NB4 (cell line): ENCODE results near the gene RPTOR.

Experiments used
- DNase-seq: peaks from one replicate; pipeline ENCODE4 v3.0.0; 2010; ENCODE audit warnings: low read depth
- H3K4me3 ChIP-seq: one replicate; pipeline ENCODE4 v1.5.1; 2011; ENCODE audit warnings: mild to moderate bottlenecking, low read depth, low read length, moderate library complexity
- CTCF ChIP-seq: IDR thresholded peaks from one replicate; pipeline ENCODE4 v1.5.1; 2012; ENCODE audit warnings: low read depth, low read length
- MAX ChIP-seq: IDR thresholded peaks from 2 replicates; pipeline ENCODE4 v1.6.1; 2011; ENCODE audit warnings: low read depth, low read length
- MYC ChIP-seq: IDR thresholded peaks from 2 replicates; pipeline ENCODE4 v1.6.1; 2011; ENCODE audit warnings: low read depth, low read length
- POLR2A ChIP-seq: IDR thresholded peaks from 2 replicates; pipeline ENCODE4 v1.6.1; 2011; ENCODE audit warnings: mild to moderate bottlenecking; ENCODE audit not compliant: insufficient read length; ENCODE audit errors: extremely low read depth

RPTOR gene

GRCh38 chr17:80655608-80656007 is 111.0 kb downstream of the RPTOR start:
- TF ChIP-seq MYC (no peak), POLR2A (no peak), MAX (no peak)
- DNase-seq: no peak
- H3K4me3 ChIP-seq: no peak overlapping the region

- H3K4me3 ChIP-seq: no peak overlapping the region
- no peak for DNase-seq
- TF ChIP-seq MAX: no peak
These were observed 112.0 kb downstream of the RPTOR start for GRCh38 chr17:80656590-80656989.

GRCh38 chr17:80657561-80657960 is 112.9 kb downstream of the RPTOR start:
- no peak for DNase-seq
- H3K4me3 ChIP-seq: no peak overlapping the region
- TF ChIP-seq MYC (no peak), CTCF (no peak), POLR2A (no peak)

GRCh38 chr17:80658821-80659220 is 114.2 kb downstream of the RPTOR start:
- H3K4me3 ChIP-seq: no peak overlapping the region
- no peak for DNase-seq
- no peak for TF ChIP-seq MAX
- TF ChIP-seq CTCF: no peak
- no peak for TF ChIP-seq POLR2A
- TF ChIP-seq MYC: no peak

- no peak overlapping the region for H3K4me3 ChIP-seq
- DNase-seq: no peak
- TF ChIP-seq POLR2A (no peak), MAX (no peak), MYC (no peak), CTCF (no peak)
These were observed 115.0 kb downstream of the RPTOR start for GRCh38 chr17:80659651-80660050.

GRCh38 chr17:80660527-80661198 is 116.0 kb downstream of the RPTOR start:
- no peak overlapping the region for H3K4me3 ChIP-seq
- no peak for DNase-seq
- TF ChIP-seq MAX (no peak), MYC (no peak), POLR2A (no peak), CTCF (no peak)

GRCh38 chr17:80662557-80662956 is 117.9 kb downstream of the RPTOR start:
- H3K4me3 ChIP-seq: no peak overlapping the region
- TF ChIP-seq CTCF: no peak
- TF ChIP-seq POLR2A: no peak
- no peak for TF ChIP-seq MAX
- TF ChIP-seq MYC: no peak
- peak; percentile 28 for DNase-seq
